Breast epithelium (tissue), 4 donors: Measurements from ENCODE around the gene TAGLN. TPM values are rescaled to one million over a fixed set of nuclear protein-coding genes. Genes with fewer than 3 reads are reported as not detected.

Experiments
- DNase-seq, 2 donors: peaks; one replicate each; pipeline ENCODE4 v3.0.0-alpha.2; 2019; ENCODE audit warnings: low spot score in 2 of 2
- H3K27ac ChIP-seq, 2 donors: fragments of 200-600 bp; sonication (generic) in 1 of 2; one replicate each; pipeline ENCODE4 v1.5.1; 2016 to 2019; ENCODE audit warnings: mild to moderate bottlenecking in 1 of 2
- H3K27me3 ChIP-seq, 2 donors: fragments of 200-600 bp; sonication (generic) in 1 of 2; one replicate each; pipeline versions ENCODE4 v1.5.1 to v1.6.0; 2017 to 2019; ENCODE audit warnings: control low read depth in 1 of 2, mild to moderate bottlenecking in 1 of 2
- H3K36me3 ChIP-seq: fragments of 200-600 bp; one replicate; pipeline ENCODE4 v1.5.1; 2019
- H3K4me1 ChIP-seq, 2 donors: fragments of 200-600 bp; sonication (generic); one replicate each; pipeline ENCODE4 v1.5.1; 2016 to 2019; ENCODE audit warnings: control low read depth in 1 of 2
- H3K4me3 ChIP-seq, 3 donors: fragments of 200-600 bp; sonication (generic); 1 replicate in 2 of 3; 2 replicates in 1 of 3; pipeline ENCODE4 v1.5.1; 2016 to 2019; ENCODE audit warnings: mild to moderate bottlenecking in 3 of 3, moderate library complexity in 2 of 3
- H3K9me3 ChIP-seq, 2 donors: fragments of 200-600 bp; sonication (generic) in 1 of 2; one replicate each; pipeline ENCODE4 v1.5.1; 2016 to 2019; ENCODE audit warnings: control low read depth in 1 of 2
- POLR2A ChIP-seq: fragments of 450-650 bp; IDR thresholded peaks from one replicate; pipeline ENCODE4 v1.6.1; 2016; ENCODE audit warnings: antibody characterized with exemption, mild to moderate bottlenecking, moderate library complexity
- POLR2AphosphoS5 ChIP-seq, 3 donors: sonication (generic); formaldehyde crosslinking; IDR thresholded peaks; one replicate each; pipeline ENCODE4 v1.6.1; 2017; ENCODE audit warnings: antibody characterized with exemption in 3 of 3
- intact Hi-C: fragments of 100-400 bp; cut with DNase I; formaldehyde crosslinking; loops from one replicate; pipeline ENCODE4 v1.15.1; 2023; ENCODE audit warnings: low total_unique reads
- total RNA-seq, 3 donors: library from RNA; depleted of rRNA; stranded (reverse); fragments of >200 nt; gene quantifications; one replicate each; pipeline ENCODE4 v1.1.0, GENCODE V29; 2016
- TF ChIP-seq, protein P1 (sequence below), 3 donors: fragments of 450-650 bp; IDR thresholded peaks; one replicate each; pipeline ENCODE4 v1.5.1; 2016 to 2017; ENCODE audit warnings: antibody characterized with exemption in 3 of 3, mild to moderate bottlenecking in 3 of 3, moderate library complexity in 3 of 3

TAGLN gene
- total RNA-seq, 3 donors from 2014 or later, result 602 to 1,663 (median 1,380) TPM

GRCh38 chr11:117248341-117248740 is 49.2 kb downstream of the TAGLN start:
- Histone ChIP-seq H3K36me3 (no peaks in the 10 kb centered on the region), H3K4me3 (no peak overlapping the region), H3K4me1 (no peaks in the 10 kb centered on the region), H3K27me3 (no peaks in the 10 kb centered on the region), H3K9me3 (no peaks in the 10 kb centered on the region), H3K27ac (no peak overlapping the region)
- DNase-seq, result no peak
- intact Hi-C loops, result no loop called here
- TF ChIP-seq, protein P1, sequence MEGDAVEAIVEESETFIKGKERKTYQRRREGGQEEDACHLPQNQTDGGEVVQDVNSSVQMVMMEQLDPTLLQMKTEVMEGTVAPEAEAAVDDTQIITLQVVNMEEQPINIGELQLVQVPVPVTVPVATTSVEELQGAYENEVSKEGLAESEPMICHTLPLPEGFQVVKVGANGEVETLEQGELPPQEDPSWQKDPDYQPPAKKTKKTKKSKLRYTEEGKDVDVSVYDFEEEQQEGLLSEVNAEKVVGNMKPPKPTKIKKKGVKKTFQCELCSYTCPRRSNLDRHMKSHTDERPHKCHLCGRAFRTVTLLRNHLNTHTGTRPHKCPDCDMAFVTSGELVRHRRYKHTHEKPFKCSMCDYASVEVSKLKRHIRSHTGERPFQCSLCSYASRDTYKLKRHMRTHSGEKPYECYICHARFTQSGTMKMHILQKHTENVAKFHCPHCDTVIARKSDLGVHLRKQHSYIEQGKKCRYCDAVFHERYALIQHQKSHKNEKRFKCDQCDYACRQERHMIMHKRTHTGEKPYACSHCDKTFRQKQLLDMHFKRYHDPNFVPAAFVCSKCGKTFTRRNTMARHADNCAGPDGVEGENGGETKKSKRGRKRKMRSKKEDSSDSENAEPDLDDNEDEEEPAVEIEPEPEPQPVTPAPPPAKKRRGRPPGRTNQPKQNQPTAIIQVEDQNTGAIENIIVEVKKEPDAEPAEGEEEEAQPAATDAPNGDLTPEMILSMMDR (IDR thresholded peaks at IDR 0.05), result no peak
- TF ChIP-seq POLR2A (no peak), POLR2AphosphoS5 (IDR thresholded peaks at IDR 0.05) (no peak)

- no peaks in the 10 kb centered on the region for H3K9me3 ChIP-seq
- H3K27ac ChIP-seq, result no peak overlapping the region
- no peak for DNase-seq
- H3K27me3 ChIP-seq, result no peaks in the 10 kb centered on the region
- no peaks in the 10 kb centered on the region for H3K36me3 ChIP-seq
- H3K4me1 ChIP-seq, result no peaks in the 10 kb centered on the region
- intact Hi-C loops, result no loop called here
- TF ChIP-seq, protein P1 (IDR thresholded peaks at IDR 0.05), result no peak
- no peak for TF ChIP-seq POLR2AphosphoS5 (IDR thresholded peaks at IDR 0.05)
- TF ChIP-seq POLR2A, result no peak
- no peak overlapping the region for H3K4me3 ChIP-seq
Observed at GRCh38 chr11:117249571-117249970, 50.4 kb downstream of the TAGLN start.

- no peak overlapping the region for H3K4me3 ChIP-seq
- no peaks in the 10 kb centered on the region for H3K9me3 ChIP-seq
- H3K36me3 ChIP-seq, result no peaks in the 10 kb centered on the region
- intact Hi-C loops, result no loop called here
- DNase-seq, result no peak
- no peak overlapping the region for H3K27ac ChIP-seq
- H3K27me3 ChIP-seq, result no peaks in the 10 kb centered on the region
- no peaks in the 10 kb centered on the region for H3K4me1 ChIP-seq
- TF ChIP-seq POLR2A (no peak), POLR2AphosphoS5 (IDR thresholded peaks at IDR 0.05) (no peak)
- TF ChIP-seq, protein P1 (IDR thresholded peaks at IDR 0.05), result no peak
Observed at GRCh38 chr11:117251506-117251905, 52.3 kb downstream of the TAGLN start.

DNA sequence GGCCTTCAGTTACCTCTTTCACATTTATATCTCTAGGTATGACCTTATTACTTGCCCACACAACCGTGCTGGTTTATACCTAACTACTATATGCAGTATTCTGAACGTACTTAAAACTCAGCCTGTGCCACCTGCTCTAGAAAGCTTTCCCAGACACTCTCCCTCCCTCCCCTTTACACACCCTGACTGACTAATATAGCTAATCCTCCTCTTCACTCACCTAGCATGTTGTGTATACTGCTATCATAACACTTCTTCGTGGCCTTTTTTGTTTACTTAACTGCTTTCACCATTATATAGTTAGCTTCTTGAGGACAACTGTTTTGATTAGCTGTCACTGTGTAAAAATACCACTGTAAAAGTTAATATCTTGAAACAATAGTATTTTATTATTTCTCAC is 56.8 kb downstream of the TAGLN start:
- Histone ChIP-seq H3K9me3 (no peaks in the 10 kb centered on the region), H3K4me1 (no peaks in the 10 kb centered on the region), H3K4me3 (no peak overlapping the region), H3K36me3 (no peaks in the 10 kb centered on the region), H3K27me3 (no peaks in the 10 kb centered on the region), H3K27ac (no peak overlapping the region)
- TF ChIP-seq, protein P1 (IDR thresholded peaks at IDR 0.05), result no peak
- TF ChIP-seq POLR2A (no peak), POLR2AphosphoS5 (IDR thresholded peaks at IDR 0.05) (no peak)
- DNase-seq, result no peak
- intact Hi-C loops, result no loop called here

DNA sequence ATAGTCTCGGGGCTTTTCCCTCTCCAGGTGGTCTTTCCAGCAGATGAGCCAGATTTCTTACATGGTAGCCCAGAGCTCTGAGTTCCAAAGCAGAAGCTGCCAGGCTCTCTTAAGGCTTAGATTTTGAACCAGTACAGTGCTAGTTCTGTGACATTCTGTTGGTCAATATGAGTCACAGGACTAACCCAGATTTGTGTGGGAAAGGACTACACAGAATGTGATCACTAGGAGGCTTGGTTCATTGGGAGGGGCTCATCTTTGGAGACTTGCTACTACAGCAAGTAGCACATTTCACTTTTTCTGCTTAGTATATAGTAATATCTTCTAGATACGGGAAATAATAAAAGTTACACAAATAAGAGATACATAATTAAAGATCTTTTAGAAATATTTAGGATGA is 57.4 kb downstream of the TAGLN start:
- TF ChIP-seq POLR2A (no peak), POLR2AphosphoS5 (IDR thresholded peaks at IDR 0.05) (no peak)
- TF ChIP-seq, protein P1 (IDR thresholded peaks at IDR 0.05), result no peak
- no peak for DNase-seq
- Histone ChIP-seq H3K27me3 (no peaks in the 10 kb centered on the region), H3K4me1 (no peaks in the 10 kb centered on the region), H3K27ac (no peak overlapping the region), H3K9me3 (no peaks in the 10 kb centered on the region), H3K4me3 (no peak overlapping the region), H3K36me3 (no peaks in the 10 kb centered on the region)
- intact Hi-C loops, result no loop called here

Other genes with a start within 250 kb of the TAGLN start
- 100 to 1,000 TPM in 1 of 3 donors, 10 to 100 TPM in 2; 26.9 to 110 (median 57.0) TPM for gene SIK3, start 100.9 kb upstream of the TAGLN start, total RNA-seq
- gene PAFAH1B2, start 55.1 kb upstream of the TAGLN start, total RNA-seq, result 10 to 100 TPM; 76.8 to 92.2 (median 86.2) TPM
- 10 to 100 TPM; 45.2 to 86.7 (median 49.5) TPM for gene SIDT2, start 20.6 kb upstream of the TAGLN start, total RNA-seq
- gene PCSK7, start 32.7 kb downstream of the TAGLN start, total RNA-seq, result 10 to 100 TPM; 43.2 to 51.5 (median 44.2) TPM
- 10 to 100 TPM; 12.3 to 13.3 (median 12.5) TPM for gene RNF214, start 33.3 kb downstream of the TAGLN start, total RNA-seq
- 1 to 10 TPM; 5.9 to 8.9 (median 6.6) TPM for gene BACE1-AS, start 92.0 kb downstream of the TAGLN start, total RNA-seq
- 10 to 100 TPM; 17.4 to 26.9 (median 17.9) TPM for gene BACE1, start 116.9 kb downstream of the TAGLN start, total RNA-seq
- gene CEP164, start 128.5 kb downstream of the TAGLN start, total RNA-seq, result 10 to 100 TPM; 14.9 to 32.6 (median 20.3) TPM